Inflammatory macrophage (primary cell): ENCODE data around the gene MRPL17.

ENCODE experiments used
- DNase-seq, 2 donors: peaks; one replicate each; pipeline ENCODE4 v3.0.0-alpha.2; 2020 to 2022

Gene MRPL17

DNA sequence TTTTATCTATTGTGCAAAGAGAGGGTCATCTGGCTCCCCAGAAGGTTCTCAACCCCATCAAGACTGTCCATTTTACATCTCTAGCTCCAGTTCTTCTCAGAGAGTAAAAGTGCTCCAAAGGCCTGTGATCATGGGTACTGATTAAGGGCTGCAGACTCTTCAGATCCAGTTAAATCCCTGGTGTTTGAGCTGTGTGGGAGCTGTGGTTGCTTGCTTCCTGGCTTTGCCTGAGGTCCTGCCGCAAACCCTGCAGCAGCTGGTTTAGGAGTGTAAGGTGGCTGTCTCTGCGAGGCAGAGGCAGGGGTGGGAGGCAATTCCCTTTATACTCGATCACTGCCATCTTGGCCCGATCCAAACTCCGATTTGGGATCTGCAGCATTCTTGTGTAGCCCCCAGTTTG is 1.2 kb downstream of the MRPL17 start:
- peak in 1 of 2 donors; percentile 13 for DNase-seq

DNA sequence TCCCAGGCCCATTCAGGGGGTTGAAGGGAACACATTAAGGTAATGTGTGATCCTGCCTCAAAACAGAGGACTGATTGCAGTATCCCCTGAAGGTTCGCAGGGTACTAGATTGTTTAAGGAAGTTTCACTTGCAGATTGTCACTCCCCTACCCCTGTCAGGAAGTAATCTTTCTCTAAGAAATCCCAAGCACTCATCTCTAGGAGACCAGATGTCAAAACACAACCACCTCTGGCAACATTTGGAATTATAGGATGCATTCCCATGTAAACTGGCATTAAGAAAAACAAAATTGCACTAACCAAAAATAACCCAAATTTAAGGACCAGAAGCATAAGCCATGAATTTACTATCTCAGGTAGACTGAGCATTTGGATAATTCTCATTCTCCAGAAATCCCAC is 1.6 kb downstream of the MRPL17 start:
- no peak for DNase-seq

DNA sequence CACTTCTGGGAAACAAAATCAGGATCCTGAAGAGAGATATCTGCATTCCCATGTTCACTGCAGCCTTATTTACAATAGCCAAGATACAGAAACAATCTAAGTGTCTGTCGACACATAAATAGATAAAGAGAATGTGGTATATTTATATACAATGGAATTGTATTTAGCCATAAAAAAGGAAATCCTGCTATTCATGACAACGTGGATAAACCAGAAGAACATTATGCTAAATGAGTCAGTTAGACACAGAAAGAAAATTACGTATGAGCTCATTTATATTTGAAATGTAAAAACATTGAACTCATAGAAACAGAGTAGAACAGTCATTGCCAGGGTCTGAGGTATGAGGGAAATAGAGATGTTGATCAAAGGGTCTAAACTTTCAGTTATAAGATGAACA is 6.1 kb downstream of the MRPL17 start:
- DNase-seq, result no peak

DNA sequence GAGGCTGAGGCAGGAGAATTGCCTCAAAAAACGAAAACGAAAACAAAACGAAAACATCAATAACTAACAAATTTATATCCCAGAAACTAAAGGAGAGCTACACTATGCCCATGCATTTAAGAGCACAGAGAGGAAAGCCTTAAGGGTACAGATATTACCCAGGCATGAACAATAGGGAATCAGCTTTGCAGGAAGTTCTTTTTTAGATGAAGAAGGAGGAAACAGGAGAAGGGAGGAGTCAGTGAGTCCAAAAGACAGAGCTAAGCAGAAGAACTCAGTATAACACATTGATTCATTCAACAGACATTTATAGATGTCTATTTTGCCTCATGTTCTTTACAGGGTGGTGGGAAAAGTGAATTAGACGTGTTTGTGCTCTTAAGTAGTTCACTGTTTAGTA is 8.3 kb downstream of the MRPL17 start:
- peak in 1 of 2 donors; percentile 23 for DNase-seq

DNA sequence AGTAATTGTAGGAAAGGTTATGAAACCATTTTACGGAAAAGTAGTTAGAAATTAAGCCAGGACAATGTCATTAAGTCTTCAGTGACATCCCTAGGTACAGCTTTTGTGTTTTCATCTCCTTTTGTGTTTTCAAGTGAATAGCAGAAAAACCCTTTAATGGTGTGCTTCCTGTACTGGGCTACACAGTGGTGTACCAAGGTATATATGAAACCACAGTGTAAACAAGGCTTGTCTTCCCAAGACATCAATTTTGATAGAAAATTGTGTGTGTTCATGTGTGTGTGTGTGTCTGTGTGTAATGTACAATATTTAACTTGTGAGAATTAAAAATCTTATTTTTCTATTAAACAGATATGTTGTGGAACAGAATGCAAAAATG is 8.9 kb downstream of the MRPL17 start:
- DNase-seq, result no peak

DNA sequence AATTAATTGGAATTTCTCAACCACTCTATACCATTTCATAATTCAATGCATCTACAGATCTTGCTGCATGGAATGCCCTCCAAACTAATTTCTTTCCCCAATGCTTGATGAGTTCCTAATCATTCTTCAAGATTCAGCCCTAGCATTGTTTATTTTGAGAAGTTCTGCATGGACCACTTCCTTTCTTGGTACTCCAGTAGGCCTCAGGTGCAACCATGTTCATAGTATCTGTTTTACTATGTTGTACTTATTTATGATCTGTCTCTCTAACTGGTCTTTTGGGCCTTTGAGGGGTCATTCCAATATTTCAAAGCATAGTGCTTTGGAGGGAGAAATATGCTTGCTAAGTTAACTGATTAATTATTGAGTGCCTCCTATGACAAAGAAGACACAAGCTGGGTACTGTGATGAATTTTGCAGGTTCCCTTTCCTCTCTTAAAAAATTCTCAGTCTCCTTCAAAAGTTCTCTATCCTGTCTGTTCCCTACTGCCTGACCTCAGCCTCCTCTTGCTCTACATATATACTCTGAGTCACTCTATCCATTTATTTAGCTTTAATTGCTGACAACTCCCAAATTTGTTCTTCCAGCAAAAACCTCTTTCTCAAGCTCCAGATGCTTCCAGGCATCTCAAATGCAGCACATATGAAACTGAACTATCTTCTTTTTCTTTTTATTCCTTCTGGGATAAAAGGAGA is 9.5 kb downstream of the MRPL17 start:
- DNase-seq, result no peak

DNA sequence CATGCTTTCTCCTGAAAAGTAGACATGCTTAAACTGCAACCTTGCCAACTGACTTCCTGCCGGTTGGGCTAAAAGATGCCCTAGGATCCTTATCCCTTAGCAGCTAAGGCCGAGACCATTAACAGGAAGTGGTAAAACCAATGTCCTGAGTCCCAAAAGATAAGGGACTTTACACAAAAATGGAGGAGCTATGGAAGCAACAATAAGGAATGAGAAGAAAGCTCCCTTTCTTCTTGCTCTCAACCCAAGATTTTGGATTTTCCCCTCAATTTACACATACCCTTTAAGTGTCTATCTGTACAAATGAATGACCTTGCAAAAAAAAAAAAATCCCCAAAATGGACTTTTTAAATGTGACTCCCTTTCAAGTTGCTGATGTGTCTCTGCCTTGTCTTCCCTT is 11.1 kb downstream of the MRPL17 start:
- no peak for DNase-seq

DNA sequence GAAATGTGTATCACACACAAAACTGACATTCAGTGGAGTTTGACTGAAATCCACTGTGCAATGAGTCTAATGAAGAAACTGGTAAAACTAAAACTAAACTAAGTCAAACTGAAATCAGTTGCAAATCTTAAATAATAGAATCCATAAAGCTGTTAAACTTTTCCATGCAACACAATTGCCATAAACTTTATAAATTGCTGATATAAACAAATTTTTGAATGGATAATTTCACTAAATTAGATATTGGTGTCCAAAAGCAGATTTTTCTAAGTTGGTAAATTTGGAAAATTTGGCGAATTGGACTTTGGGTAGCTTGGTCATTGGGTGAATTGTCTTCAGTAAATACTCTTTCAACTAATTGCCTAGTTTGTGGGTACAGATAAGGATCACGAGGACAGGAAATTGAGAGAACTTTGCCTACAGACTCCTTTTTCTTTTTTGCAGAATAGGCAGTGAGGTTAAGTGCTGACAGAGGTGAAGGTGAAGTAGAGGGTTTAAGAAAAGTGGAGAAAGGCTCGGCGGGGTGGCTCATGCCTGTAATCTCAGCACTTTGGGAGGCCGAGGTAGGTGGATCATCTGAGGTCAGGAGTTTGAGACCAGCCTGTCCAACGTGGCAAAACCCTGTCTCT is 12.8 kb downstream of the MRPL17 start:
- DNase-seq, result no peak

DNA sequence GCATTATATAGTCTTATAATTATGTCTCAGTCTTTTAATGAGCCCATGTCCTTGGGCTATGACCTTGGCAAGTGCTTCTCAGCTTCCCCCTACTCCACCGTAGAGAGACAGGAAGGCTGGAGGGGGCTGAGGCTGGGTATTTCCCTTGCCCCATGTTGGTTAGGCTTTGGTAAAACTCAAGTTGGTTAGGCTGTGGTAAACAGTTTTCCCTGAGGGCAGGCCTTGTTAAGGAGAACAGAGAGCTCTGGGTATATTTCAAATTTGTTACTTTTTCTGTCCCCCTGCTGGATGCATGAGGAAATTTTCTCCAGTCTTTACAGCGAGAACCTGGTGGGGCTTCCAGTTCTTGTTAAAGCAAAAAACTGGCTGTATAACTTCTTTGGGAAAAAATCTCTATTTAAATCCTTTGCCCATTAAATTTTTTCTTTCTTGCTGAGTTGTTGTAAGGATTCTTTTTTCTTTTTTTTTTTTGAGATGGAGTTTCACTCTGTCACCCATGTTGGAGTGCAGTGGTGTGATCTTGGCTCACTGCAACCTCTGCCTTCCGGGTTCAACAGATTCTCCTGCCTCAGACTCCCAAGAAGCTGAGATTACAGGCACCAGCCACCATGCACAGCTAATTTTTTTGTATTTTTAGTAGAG is 15.3 kb downstream of the MRPL17 start:
- DNase-seq, result peak; percentile 45 to 60

DNA sequence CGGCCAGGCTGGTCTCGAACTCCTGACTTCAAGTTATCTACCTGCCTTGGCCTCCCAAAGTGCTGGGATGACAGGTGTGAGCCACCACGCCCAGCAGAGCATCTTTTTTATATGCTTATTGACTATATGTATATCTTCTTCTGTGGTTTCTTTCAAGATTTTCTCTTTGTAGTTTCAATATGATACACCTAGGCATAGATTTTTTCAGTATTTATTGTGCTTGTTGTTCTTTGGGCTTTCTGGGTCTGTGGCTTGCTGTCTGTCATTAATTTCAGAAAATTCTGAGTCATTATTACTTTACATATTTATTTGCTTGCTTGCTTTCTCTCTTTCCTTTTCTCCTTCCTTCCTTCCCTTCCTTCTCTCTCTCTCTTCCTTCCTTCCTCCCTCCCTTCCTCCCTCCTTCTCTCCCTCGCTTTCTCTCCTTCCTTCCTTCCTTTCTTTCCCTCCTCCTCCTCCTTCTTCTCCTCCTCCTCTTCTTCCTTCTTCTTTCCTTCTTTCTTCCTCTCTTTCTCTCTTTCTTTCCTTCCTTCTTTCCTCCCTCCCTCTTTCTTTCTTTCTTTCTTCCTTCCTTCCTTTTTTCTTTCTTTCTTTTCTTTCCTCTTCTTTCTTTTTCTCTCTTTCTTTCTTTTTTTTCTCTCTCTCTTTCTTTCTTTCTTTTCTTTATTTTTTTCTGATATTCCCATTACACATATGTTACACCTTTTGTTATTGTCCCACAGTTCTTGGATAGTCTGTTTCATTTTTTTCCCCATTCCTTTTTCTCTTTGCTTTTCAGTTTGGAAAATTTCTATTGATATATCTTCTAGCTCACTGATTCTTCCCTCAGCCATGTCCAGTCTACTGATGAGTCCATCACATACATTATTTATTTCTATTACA is 16.6 kb downstream of the MRPL17 start:
- DNase-seq, result no peak

DNA sequence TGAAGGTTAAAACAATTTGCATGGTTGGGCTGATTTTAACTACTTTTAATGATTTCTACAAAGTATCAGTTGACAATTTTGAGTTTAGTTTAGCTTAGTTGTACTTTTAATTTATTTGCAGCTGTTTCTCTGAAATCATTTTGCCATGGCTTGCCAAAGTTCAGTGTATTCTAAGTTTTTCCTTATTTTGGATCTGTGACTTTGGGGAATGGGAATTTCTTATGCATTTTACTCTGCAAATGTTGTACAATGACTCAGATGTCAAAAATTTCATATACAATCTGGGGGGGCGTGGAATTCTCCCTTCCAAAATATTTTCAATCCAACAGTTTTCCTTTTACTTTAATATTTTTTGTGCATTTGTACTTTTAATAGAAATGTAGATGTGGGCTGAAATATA is 18.6 kb downstream of the MRPL17 start:
- DNase-seq, result no peak

DNA sequence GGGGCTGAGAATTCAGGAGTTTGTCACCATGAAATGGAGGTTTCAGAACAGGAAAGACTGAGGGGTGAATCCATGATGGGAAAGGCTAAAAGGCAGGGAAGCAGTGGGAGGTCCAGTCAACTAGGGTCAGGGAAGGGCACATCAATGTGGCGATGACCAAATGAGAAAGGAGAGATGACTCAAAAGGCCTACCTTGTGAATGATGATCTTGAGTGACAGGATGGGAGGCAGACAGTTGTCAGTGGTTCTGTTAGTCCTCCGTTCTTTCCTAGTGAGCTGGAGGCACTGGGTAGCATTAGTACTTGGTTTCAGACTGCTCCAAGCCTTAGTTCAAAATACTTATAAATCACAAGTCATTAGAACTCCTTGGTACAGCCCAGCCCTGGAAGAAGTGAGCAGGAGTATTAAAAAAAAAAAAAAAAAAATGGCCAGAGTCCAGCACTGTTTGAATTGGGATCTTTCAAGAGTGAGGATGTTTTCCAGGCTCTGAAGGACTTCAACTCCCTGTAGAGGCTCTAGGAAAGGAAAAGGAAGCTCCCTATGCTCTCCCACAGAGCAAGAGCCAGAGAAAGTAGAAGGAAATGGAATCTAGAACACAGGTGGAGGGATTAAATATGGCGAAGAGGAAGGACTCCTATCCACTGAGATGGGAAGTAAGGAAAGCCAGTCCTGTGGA is 19.2 kb downstream of the MRPL17 start:
- no peak for DNase-seq

DNA sequence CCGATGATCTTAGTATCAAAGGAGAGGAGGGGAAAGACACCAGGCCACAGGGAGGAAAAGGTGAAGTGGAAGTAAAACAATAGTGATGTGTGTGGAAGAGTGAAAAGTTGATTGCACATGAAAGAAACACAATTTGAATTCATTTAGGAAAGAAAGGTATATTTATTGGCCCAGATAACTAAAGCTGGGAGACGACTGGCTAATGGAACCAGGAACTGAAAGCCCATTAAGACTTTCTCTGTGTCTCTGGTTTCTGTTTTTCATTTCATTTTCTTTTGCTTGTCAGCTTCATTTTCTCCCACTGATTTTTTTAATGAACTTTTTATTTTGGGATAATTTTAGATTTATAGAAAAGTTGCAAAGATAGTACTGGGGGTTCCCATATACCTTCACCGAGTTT is 22.4 kb downstream of the MRPL17 start:
- DNase-seq, result no peak

DNA sequence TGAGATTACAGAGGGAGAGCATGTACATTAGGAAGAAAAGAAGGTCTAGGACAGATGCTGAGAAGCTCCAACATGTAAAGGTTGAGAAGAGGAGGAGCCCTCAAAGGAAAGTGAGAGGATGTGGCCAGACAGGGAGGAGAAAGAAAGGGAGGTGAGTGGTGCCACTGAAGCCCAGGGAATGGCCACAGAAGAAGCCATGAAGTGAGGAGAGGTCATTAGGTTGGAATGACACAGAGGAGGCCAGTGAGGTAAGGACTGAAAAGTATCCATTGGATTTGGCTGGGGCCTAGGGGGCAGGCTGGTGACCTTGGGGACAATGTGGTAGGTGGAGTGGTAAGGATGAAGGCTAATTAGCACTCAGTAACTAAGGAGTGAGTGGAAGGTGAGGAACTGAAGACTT is 24.5 kb downstream of the MRPL17 start:
- no peak for DNase-seq

DNA sequence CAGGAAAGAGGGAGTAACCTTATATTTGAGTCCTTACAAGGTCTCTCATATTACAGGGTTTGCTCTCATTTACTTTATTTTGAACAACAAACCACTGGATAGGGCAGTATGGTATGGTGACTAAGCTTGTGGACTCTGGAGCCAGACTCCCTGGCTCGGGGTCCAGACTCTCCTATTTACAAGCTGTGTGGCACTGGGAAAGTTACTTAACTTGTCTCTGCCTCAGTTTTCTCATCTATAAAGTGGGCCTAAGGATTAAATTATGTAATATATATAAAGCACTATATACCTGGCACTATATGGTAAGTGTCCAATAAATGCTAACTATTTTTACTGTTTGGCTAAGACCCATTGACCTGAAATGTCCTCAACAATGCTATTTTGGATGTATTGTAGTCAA is 25.8 kb downstream of the MRPL17 start:
- no peak for DNase-seq

DNA sequence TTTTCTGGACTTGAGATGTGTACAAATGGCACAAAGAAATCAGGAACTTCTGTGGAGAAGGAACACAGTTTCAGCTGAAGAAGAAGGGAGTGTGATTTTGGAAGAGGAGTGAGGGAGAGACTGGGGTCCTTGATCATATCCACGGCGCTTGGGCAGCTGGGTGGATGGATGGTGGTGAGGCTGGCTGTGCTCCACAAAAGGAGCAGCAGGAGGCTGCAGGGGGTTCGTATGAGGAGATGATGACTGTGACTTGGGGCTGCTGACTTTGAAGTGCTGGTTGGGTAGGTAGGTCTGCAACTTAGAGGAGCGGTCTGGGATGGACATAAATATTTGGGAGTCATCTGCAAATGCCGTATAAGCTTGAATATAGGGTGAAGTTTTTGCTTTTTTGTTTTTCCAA is 26.2 kb downstream of the MRPL17 start:
- DNase-seq, result no peak

DNA sequence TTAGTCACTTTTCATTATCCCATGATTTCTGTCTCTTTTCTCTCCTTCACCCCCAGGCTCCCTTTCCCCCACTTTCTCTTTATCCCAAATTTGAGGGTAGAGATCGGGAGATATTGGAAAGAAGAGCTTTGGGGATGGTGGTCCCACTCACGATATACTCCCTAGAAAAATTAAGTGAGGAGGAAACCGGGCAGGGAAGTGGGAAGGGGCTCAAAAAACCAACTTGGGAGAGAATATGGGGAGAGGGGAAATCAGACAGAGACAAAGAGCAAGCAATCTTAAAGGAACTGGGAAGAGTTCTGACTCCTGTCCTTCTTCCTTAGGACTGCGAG is 26.6 kb downstream of the MRPL17 start:
- DNase-seq, result no peak

DNA sequence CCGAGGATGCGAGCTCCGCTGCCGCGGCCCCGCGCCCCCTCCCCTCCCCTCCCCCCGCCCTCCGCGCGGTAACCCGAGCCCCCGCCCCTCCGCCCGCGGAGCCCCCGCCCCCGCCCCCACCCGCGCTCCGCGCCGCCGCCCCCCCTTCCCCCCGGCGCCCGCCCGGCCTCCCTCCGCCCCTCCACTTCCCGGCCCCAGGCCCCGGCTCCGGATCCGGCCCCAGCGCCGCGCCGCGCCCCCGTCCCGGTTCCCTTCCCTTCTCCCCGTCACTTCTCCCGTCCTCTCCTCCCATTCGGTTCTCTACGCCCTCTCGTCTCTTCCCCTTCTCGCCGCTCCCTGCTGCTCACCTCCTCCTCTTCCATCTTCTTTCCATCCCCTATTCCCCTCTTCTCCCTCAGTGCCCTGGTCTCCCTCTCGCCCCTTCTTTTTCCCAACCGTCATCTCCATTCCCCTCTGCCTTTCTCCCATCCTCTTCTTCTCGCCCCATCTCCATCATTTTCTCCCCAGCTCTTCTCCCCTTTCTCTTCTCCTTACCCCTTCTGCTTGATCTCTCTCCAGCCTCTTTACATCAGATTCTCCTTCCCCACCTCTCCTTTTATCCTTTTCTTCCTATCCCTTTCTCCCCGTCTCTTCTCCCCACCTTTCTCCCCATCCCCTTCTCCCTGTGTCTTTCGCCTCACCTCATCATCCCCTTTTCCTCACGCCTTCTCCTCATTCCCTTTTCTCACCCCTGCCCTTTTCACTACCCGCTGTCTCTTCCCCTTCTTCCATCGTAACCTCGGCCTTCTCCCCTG is 27.2 kb downstream of the MRPL17 start, which contains the start of gene DCHS1:
Gene DCHS1, minus strand, starts transcription at position 20 of the 794 bp plus-strand sequence. CDS start 14,196 bp downstream, outside the sequence.
- DNase-seq, result no peak

DNA sequence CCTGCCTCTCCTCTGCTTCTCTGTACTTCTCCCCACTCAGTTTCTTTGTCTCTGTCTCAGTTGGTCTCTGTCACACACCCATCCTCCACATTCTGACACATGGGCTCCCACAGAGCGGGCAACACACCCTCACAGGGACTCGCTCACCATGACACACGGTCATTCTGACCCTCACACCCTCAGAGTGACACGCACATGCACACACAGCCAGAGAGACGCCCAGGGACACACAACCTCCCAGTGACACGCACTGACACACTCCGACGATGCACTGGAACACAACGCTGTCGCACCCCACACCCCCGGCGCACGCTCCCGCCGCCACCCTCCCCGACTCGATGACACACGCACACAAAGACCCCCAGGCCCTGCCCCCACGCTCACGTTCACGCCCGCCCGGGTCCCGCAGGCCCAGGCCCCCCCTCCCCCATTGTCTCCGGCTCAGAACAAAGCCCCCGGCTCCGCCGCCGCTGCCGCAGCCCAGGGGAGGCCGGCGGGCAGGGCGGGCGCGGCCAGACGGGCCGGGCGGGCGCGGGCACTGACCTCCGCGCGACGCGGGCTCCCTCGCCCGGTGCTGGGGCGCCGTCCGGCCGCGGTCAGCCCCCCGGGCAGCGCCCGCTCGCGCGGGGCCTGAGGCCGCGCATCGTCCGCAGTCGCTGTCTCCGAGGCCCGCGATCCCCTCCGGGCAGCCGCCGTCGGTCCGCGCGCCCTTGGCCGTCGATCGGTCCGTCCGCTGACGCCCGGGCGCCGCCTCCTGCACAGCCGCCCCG is 27.9 kb downstream of the MRPL17 start:
- peak in 1 of 2 donors; percentile 18 for DNase-seq

DNA sequence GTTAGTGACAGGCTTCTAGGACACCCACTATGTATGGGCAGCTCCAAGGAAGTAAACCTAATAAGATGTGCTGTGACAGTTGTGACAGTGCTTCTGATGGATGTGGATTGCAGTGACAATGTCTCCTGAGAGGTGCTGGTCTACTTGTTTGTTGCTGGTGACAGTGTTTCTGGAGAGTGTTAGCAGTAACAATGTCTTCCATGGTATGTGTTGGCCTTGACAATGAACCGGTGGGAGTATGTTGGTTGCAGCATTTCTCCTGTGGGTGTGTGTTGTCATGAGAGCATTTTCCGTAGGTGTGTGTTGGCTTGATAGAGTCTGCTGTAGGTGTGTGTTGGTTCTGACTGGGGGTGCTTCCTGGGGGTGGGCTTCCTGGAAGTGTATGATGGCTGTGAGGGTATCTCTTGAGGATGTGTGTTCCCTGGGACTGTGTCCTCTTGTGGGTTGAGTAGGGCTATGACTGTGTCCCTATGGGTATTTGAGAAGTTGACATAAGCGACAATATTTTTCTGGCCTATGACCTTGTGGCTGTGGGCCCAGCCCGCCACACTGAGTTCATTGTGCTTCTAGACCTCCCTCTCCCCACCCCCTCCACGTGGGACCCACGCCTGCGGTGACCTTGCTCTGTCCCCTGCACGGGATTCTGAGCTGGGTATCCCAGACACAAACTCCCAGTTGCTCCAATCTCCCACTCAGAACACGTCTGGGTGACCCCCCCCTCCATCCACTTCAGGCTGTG is 28.7 kb downstream of the MRPL17 start:
- peak; percentile 9 to 11 for DNase-seq
